NCI-H1694 treated with DMSO at 0.1 percent for 48 hours (cell line): ENCODE measurements around the gene FMN1.

Source experiments
- DNase-seq: peaks from one replicate; lab custom pipeline; 2025; lab: John Stamatoyannopoulos, UW

FMN1 gene

GRCh38 chr15:33198541-33198940, 4.0 kb upstream of the FMN1 start:
- no peak for DNase-seq

GRCh38 chr15:33197636-33198035, 3.1 kb upstream of the FMN1 start:
- DNase-seq: no peak

GRCh38 chr15:33194237-33194636, 277 bp downstream of the FMN1 start:
- no peak for DNase-seq

GRCh38 chr15:33191591-33191990, 2.9 kb downstream of the FMN1 start:
- no peak for DNase-seq

GRCh38 chr15:33190539-33190938, 4.0 kb downstream of the FMN1 start:
- no peak for DNase-seq

- DNase-seq: no peak
Observed at GRCh38 chr15:33188641-33189257, 5.8 kb downstream of the FMN1 start.

- DNase-seq: no peak
Observed at GRCh38 chr15:33188159-33188558, 6.4 kb downstream of the FMN1 start.

- DNase-seq: no peak
Observed at GRCh38 chr15:33183334-33183733, 11.2 kb downstream of the FMN1 start.

- no peak for DNase-seq
Observed at GRCh38 chr15:33182926-33183325, 11.6 kb downstream of the FMN1 start.

- DNase-seq: no peak
Observed at GRCh38 chr15:33182278-33182905, 12.1 kb downstream of the FMN1 start.

- no peak for DNase-seq
Observed at GRCh38 chr15:33179874-33180273, 14.6 kb downstream of the FMN1 start.

GRCh38 chr15:33171202-33171601, 23.3 kb downstream of the FMN1 start:
- no peak for DNase-seq

- DNase-seq: no peak
Observed at GRCh38 chr15:33169625-33170024, 24.9 kb downstream of the FMN1 start.

- DNase-seq: no peak
Observed at GRCh38 chr15:33168444-33168843, 26.1 kb downstream of the FMN1 start.

- no peak for DNase-seq
Observed at GRCh38 chr15:33163816-33164215, 30.7 kb downstream of the FMN1 start.

GRCh38 chr15:33161209-33161608, 33.3 kb downstream of the FMN1 start:
- DNase-seq: no peak

- no peak for DNase-seq
Observed at GRCh38 chr15:33160581-33161165, 33.8 kb downstream of the FMN1 start.

- no peak for DNase-seq
Observed at GRCh38 chr15:33159726-33160453, 34.6 kb downstream of the FMN1 start.

- DNase-seq: no peak
Observed at GRCh38 chr15:33158366-33158765, 36.1 kb downstream of the FMN1 start.

- DNase-seq: no peak
Observed at GRCh38 chr15:33157371-33158037, 37.0 kb downstream of the FMN1 start.

- no peak for DNase-seq
Observed at GRCh38 chr15:33155691-33156420, 38.7 kb downstream of the FMN1 start.
